ENCODE data around the gene GAREM2.

The GAREM2 gene

GRCh38 chr2:26169226-26169625, 3.7 kb upstream of the GAREM2 start:
- Histone ChIP-seq H3K27ac (ENCODE audit: low read depth, low read length) (no peak overlapping the region), H3K4me3 (ENCODE audit: low read length) (no peak overlapping the region), H3F3A (ENCODE audit: control insufficient read depth, insufficient read depth) (no peaks in the 10 kb centered on the region), H4K20me1 (ENCODE audit: control insufficient read depth, insufficient read depth, low read depth, low read length) (no peaks in the 10 kb centered on the region), H3K9me2 (replicated peaks; ENCODE audit: control insufficient read depth, low read length) (no peaks in the 10 kb centered on the region), H3K27me3 (ENCODE audit: control insufficient read depth, low read length) (peaks cover 16% of the 10 kb centered on the region), H3K9me3 (ENCODE audit: control insufficient read depth, insufficient read depth, low read length) (no peaks in the 10 kb centered on the region), H3K4me2 (ENCODE audit: low read length) (no peak overlapping the region), H3K36me3 (ENCODE audit: control insufficient read depth, low read length) (no peaks in the 10 kb centered on the region), H3K4me1 (ENCODE audit: control insufficient read depth, low read length) (no peaks in the 10 kb centered on the region; the same call in 1 of the 2 replicates), H3K79me2 (ENCODE audit: control insufficient read depth, low read length) (no peaks in the 10 kb centered on the region)
- TF ChIP-seq CTCF (IDR thresholded peaks at IDR 0.05; ENCODE audit: low read depth, low read length, poor library complexity, severe bottlenecking) = no peak
- no peak for TF ChIP-seq EZH2phosphoT487 (IDR thresholded peaks at IDR 0.05; ENCODE audit: borderline replicate concordance, low read length)

DNA sequence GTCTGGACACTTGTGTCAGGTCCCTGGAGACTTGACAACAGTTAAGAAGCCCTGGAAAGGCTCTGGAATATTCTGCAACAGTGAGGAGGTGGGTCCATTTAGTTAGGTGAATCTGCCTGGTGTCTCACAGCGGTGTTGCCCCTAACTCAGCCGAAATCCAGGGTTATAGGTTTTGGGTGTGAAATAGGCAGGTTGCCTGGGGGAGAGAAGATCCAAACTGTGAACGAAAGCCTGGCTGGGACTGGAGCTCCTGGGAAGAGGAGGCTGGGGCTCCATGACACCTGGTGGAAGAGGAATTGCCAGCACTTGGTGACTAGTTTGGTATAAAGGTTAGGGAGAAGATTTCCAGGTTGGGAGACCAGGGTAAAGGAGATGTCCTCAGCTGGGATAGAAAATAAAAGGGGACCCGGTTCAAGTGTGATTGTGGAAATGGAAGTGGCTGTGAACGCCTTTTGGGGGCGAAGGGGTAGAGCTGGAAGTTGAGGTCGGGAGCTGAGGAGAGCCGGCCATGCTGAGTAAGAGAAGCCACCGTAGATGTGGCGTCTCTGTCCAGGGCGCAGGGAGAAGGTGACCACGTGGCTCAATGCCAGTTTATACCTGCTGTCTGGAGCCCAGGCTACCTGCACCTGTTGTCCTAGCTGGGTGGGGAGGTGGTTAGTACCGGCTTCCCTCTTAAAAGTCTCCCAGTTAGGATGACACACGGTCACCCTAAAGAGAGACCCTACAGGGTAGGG, 3.0 kb upstream of the GAREM2 start:
- H3F3A ChIP-seq (ENCODE audit: control insufficient read depth, insufficient read depth) = no peaks in the 10 kb centered on the region
- no peaks in the 10 kb centered on the region for H4K20me1 ChIP-seq (ENCODE audit: control insufficient read depth, insufficient read depth, low read depth, low read length)
- no peak overlapping the region for H3K27ac ChIP-seq (ENCODE audit: low read depth, low read length)
- no peaks in the 10 kb centered on the region; the same call in 1 of the 2 replicates for H3K4me1 ChIP-seq (ENCODE audit: control insufficient read depth, low read length)
- TF ChIP-seq EZH2phosphoT487 (IDR thresholded peaks at IDR 0.05; ENCODE audit: borderline replicate concordance, low read length) (no peak), CTCF (IDR thresholded peaks at IDR 0.05; ENCODE audit: low read depth, low read length, poor library complexity, severe bottlenecking) (no peak)
- H3K4me2 ChIP-seq (ENCODE audit: low read length) = no peak overlapping the region
- H3K4me3 ChIP-seq (ENCODE audit: low read length) = no peak overlapping the region
- H3K9me2 ChIP-seq (replicated peaks; ENCODE audit: control insufficient read depth, low read length) = no peaks in the 10 kb centered on the region
- no peaks in the 10 kb centered on the region for H3K36me3 ChIP-seq (ENCODE audit: control insufficient read depth, low read length)
- H3K9me3 ChIP-seq (ENCODE audit: control insufficient read depth, insufficient read depth, low read length) = no peaks in the 10 kb centered on the region
- no peaks in the 10 kb centered on the region for H3K79me2 ChIP-seq (ENCODE audit: control insufficient read depth, low read length)
- peaks cover 20% of the 10 kb centered on the region for H3K27me3 ChIP-seq (ENCODE audit: control insufficient read depth, low read length)

DNA sequence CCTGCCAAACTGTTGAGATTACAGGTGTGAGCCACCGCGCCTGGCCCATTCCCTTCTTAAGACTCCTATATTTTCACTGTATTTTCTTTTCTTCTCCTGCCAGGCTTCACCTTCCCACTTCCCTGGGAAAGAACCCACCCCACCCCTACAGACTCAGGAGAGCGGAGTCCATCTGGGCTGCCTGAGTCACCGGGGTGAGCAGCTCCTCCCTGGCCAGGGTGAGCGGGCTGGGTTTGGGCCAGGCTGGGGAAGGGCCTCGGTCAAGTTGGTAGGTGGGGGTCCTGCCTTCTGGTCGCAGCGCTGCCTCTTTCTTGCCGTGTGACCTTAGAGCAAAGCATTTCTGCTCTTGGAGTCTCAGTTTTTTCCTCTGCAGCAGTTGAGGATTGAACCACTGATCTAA, 2.1 kb upstream of the GAREM2 start:
- Histone ChIP-seq H3K27ac (ENCODE audit: low read depth, low read length) (no peak overlapping the region), H3K9me3 (ENCODE audit: control insufficient read depth, insufficient read depth, low read length) (no peaks in the 10 kb centered on the region), H3K9me2 (replicated peaks; ENCODE audit: control insufficient read depth, low read length) (no peaks in the 10 kb centered on the region), H3K4me2 (ENCODE audit: low read length) (no peak overlapping the region), H3K79me2 (ENCODE audit: control insufficient read depth, low read length) (no peaks in the 10 kb centered on the region), H3F3A (ENCODE audit: control insufficient read depth, insufficient read depth) (no peaks in the 10 kb centered on the region), H3K27me3 (ENCODE audit: control insufficient read depth, low read length) (peaks cover 20% of the 10 kb centered on the region), H3K4me1 (ENCODE audit: control insufficient read depth, low read length) (no peaks in the 10 kb centered on the region; the same call in 1 of the 2 replicates), H3K4me3 (ENCODE audit: low read length) (no peak overlapping the region), H4K20me1 (ENCODE audit: control insufficient read depth, insufficient read depth, low read depth, low read length) (no peaks in the 10 kb centered on the region), H3K36me3 (ENCODE audit: control insufficient read depth, low read length) (no peaks in the 10 kb centered on the region)
- no peak for TF ChIP-seq EZH2phosphoT487 (IDR thresholded peaks at IDR 0.05; ENCODE audit: borderline replicate concordance, low read length)
- no peak for TF ChIP-seq CTCF (IDR thresholded peaks at IDR 0.05; ENCODE audit: low read depth, low read length, poor library complexity, severe bottlenecking)
